PC-3 (cell line): ENCODE results near the gene VWA1.

Experiments
- EZH2 ChIP-seq: fragments of 300-600 bp; sonication (generic); IDR thresholded peaks from one replicate; pipeline ENCODE4 v1.6.1; 2017; ENCODE audit warnings: antibody characterized with exemption, mild to moderate bottlenecking, low read length; ENCODE audit not compliant: unreplicated experiment
- EZH2phosphoT487 ChIP-seq: fragments of 300-600 bp; sonication (generic); IDR thresholded peaks from 2 replicates; pipeline ENCODE4 v1.6.1; 2018; ENCODE audit warnings: mild to moderate bottlenecking, antibody characterized with exemption, low read length, borderline replicate concordance
- TF ChIP-seq, protein P1 (sequence below): fragments of 300-600 bp; sonication (generic); conservative IDR thresholded peaks from 2 replicates; pipeline ENCODE4 v1.5.1; 2017; ENCODE audit warnings: antibody characterized with exemption, low read depth, mild to moderate bottlenecking, low read length

DNA sequence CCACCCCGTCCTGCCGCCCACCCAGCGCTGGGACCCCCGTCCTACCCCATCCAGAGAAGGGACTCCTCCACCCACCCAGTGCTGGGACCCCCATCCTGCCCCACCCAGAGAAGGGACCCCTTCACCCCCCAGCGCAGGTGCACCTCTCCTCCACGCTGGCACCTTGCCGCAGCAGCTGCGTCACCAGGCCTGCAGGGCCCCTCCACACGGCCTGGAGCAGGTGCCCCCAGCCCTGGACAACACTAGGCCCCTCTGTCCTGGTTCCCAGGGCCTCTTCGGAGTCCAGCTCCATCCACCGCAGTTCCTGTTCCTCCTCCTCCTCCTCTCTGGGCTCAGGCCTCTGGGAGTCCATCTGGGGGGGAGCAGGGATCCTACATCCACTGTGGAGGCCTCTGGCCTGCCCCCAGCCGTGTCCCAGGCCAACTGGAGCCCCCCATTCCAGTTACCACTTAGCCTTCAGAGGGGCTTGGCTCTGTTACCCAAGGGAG lies 14.8 kb upstream of the VWA1 start:
- TF ChIP-seq EZH2, result no peak
- TF ChIP-seq, protein P1, sequence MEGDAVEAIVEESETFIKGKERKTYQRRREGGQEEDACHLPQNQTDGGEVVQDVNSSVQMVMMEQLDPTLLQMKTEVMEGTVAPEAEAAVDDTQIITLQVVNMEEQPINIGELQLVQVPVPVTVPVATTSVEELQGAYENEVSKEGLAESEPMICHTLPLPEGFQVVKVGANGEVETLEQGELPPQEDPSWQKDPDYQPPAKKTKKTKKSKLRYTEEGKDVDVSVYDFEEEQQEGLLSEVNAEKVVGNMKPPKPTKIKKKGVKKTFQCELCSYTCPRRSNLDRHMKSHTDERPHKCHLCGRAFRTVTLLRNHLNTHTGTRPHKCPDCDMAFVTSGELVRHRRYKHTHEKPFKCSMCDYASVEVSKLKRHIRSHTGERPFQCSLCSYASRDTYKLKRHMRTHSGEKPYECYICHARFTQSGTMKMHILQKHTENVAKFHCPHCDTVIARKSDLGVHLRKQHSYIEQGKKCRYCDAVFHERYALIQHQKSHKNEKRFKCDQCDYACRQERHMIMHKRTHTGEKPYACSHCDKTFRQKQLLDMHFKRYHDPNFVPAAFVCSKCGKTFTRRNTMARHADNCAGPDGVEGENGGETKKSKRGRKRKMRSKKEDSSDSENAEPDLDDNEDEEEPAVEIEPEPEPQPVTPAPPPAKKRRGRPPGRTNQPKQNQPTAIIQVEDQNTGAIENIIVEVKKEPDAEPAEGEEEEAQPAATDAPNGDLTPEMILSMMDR, result no peak
- no peak for TF ChIP-seq EZH2phosphoT487
